Calu3 (cell line): ENCODE results near the gene SEPHS2. TPM values are rescaled to one million over a fixed set of nuclear protein-coding genes. Genes with fewer than 3 reads are reported as not detected.

Source experiments
- BruUV-seq: library from RNA; stranded (reverse); fragments of 400-500 nt; replicated peaks from 2 replicates; lab custom pipeline; 2021; lab: Mats Ljungman, UMichigan
- CTCF ChIA-PET: fragments of 300-600 bp; sonication (Branson Sonifier 250); formaldehyde crosslinking; loops from one replicate; lab custom pipeline; 2022; ENCODE audit warnings: antibody characterized with exemption; lab: Charles Lee
- DNase-seq: peaks from one replicate; pipeline ENCODE4 v3.0.0; 2022
- H3K27ac Mint-ChIP-seq: one replicate; pipeline ENCODE4 v1.8.0; 2022; ENCODE audit warnings: mixed read lengths; ENCODE audit not compliant: unreplicated experiment
- H3K27me3 Mint-ChIP-seq: one replicate; pipeline ENCODE4 v1.8.0; 2022; ENCODE audit warnings: mixed read lengths; ENCODE audit not compliant: unreplicated experiment
- H3K36me3 Mint-ChIP-seq: one replicate; pipeline ENCODE4 v1.8.0; 2022; ENCODE audit warnings: mild to moderate bottlenecking, moderate library complexity, mixed read lengths; ENCODE audit not compliant: insufficient read depth, unreplicated experiment
- H3K4me1 Mint-ChIP-seq: one replicate; pipeline ENCODE4 v1.8.0; 2022; ENCODE audit warnings: mild to moderate bottlenecking, low read depth, mixed read lengths; ENCODE audit not compliant: unreplicated experiment
- H3K4me3 Mint-ChIP-seq: one replicate; pipeline ENCODE4 v1.8.0; 2022; ENCODE audit warnings: mild to moderate bottlenecking, low read depth, moderate library complexity, mixed read lengths; ENCODE audit not compliant: unreplicated experiment
- H3K9me3 Mint-ChIP-seq: one replicate; pipeline ENCODE4 v1.8.0; 2022; ENCODE audit warnings: low read depth, mixed read lengths; ENCODE audit not compliant: unreplicated experiment
- intact Hi-C: fragments of 100-400 bp; cut with micrococcal nuclease; formaldehyde crosslinking; loops from one replicate; pipeline ENCODE4 v1.10.0; 2022; ENCODE audit not compliant: unreplicated experiment
- total RNA-seq: library from RNA; stranded (reverse); gene quantifications from 2 replicates; pipeline ENCODE4 v1.2.3, GENCODE V29; 2022
- TF ChIP-seq, protein P1 (sequence below): fragments of 200-600 bp; IDR thresholded peaks from one replicate; pipeline ENCODE4 v1.8.0; 2022; ENCODE audit warnings: antibody characterized with exemption; ENCODE audit not compliant: unreplicated experiment

Gene SEPHS2
- total RNA-seq, 1 experiment from 2014 or later, result 85.0 TPM

DNA sequence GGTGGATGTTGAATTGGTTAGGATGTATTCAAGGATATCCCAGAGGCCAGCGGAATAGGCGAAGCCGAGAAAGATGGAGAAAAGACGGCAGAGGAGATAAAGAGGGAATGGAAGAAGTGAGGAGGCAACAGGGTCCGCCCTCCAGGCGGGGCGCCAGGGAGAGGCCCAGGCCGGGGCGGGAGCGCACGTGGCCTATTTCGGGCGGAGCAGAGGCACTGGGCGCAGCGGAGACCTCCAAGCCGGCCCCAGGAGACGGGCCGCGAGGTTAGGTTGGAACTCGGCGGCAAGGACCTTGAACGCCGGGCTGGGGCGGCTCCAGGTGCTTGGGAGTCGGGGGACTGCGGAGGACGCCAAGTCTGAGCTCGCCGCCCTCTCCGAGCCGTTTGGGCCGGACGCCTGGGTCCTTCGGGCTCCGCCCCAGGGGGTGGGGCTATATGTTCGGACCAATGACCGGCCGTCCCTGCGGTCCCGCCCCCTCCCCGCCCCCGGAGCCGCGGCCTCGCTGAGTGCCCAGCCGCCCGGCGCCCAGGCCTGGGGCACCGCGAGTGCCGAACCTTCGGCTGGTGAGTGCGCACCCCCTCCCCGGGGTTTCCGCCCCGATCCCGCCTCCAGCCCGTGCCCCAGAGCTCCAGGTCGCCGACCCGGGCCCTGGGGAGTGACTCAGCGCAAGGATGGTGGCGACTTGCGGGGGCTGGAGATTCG lies 38.4 kb downstream of the SEPHS2 start, which contains the start of gene ZNF771:
TSS of gene ZNF771 (plus strand) at position 505 of the 702 bp plus-strand sequence. CDS start 448 bp downstream, outside the sequence.
- H3K4me1 Mint-ChIP-seq, result peaks cover 25% of the 10 kb centered on the region
- no peaks in the 10 kb centered on the region for H3K27me3 Mint-ChIP-seq
- H3K27ac Mint-ChIP-seq, result peak within 1 kb of the TSS; percentile 76
- H3K4me3 Mint-ChIP-seq, result peak within 1 kb of the TSS; percentile 72
- peak; percentile 97 for DNase-seq
- TF ChIP-seq, protein P1, sequence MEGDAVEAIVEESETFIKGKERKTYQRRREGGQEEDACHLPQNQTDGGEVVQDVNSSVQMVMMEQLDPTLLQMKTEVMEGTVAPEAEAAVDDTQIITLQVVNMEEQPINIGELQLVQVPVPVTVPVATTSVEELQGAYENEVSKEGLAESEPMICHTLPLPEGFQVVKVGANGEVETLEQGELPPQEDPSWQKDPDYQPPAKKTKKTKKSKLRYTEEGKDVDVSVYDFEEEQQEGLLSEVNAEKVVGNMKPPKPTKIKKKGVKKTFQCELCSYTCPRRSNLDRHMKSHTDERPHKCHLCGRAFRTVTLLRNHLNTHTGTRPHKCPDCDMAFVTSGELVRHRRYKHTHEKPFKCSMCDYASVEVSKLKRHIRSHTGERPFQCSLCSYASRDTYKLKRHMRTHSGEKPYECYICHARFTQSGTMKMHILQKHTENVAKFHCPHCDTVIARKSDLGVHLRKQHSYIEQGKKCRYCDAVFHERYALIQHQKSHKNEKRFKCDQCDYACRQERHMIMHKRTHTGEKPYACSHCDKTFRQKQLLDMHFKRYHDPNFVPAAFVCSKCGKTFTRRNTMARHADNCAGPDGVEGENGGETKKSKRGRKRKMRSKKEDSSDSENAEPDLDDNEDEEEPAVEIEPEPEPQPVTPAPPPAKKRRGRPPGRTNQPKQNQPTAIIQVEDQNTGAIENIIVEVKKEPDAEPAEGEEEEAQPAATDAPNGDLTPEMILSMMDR, result no peak
- H3K9me3 Mint-ChIP-seq, result no peaks in the 10 kb centered on the region
- peaks cover 49% of the 10 kb centered on the region for H3K36me3 Mint-ChIP-seq
- TSS peak; percentile 92 for BruUV-seq
- intact Hi-C loops, result no loop called here
- CTCF ChIA-PET, result interaction anchor here (0.5 to 1.7 kb wide), 8 partner anchors 11 to 518 kb away, joined by 3 to 13 read pairs (median 4); partner anchors contain the start of genes DCTPP1, TBC1D10B, TBX6 and ZNF48

DNA sequence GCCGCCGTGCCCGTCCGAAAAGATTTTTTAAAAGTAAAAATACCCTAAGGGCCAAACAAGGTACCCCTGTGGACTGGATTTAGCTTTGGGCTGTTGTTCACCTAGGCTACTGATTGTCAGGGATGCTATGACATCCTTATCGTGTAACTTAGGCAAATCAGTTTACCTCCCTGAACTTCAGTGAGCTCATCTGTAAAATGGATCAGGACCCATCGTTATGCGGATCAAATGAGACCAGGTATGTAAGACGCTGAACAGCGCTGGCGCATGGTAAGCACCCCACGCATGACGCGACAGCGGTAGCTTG lies 38.9 kb downstream of the SEPHS2 start:
- TF ChIP-seq, protein P1, result no peak
- intact Hi-C loops, result no loop called here
- Mint-ChIP-seq H3K27me3 (no peaks in the 10 kb centered on the region), H3K36me3 (peaks cover 46% of the 10 kb centered on the region), H3K4me1 (peaks cover 23% of the 10 kb centered on the region), H3K4me3 (peak overlapping the region; percentile 72), H3K9me3 (no peaks in the 10 kb centered on the region), H3K27ac (peak overlapping the region; percentile 76)
- no TSS peak for BruUV-seq
- CTCF ChIA-PET, result interaction anchor here (0.6 to 1.7 kb wide), 7 partner anchors 11 to 517 kb away, joined by 3 to 13 read pairs (median 4); partner anchors contain the start of genes DCTPP1, TBC1D10B, TBX6 and ZNF48
- no peak for DNase-seq

DNA sequence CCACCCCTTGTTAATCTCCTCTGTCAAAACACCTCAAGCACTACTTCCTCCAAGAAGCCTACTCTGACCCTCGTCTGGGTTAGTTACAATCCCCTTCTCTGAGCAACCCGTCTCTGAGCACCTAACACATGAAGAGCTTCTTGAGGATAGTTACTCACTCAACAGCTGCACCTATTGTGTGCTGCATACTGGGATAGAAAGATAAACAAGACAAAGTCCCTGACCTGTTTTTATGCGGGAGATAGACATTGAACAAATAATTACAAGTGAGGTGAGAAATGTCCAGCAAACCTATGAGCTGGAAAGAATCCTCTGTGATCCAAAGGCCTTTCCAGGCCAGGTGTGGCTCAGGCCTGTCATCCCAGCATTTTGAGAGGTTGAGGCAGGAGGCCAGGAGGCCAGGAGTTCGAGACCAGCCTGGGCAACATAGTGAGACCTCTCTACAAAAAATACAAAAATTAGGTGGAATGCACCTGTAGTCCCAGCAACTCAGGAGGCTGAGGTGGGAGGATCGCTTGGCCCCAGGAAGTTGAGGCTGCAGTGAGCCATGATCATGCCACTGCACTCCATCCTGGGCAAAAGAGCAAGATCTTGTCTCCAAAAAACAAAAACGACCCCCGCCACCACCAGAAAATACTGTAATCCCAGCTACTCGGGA lies 43.8 kb downstream of the SEPHS2 start:
- no peaks in the 10 kb centered on the region for H3K27me3 Mint-ChIP-seq
- CTCF ChIA-PET, result no interaction called here
- no peak for DNase-seq
- peak overlapping the region; percentile 91 for H3K27ac Mint-ChIP-seq
- intact Hi-C loops, result no loop called here
- TF ChIP-seq, protein P1, result no peak
- no TSS peak for BruUV-seq
- H3K4me1 Mint-ChIP-seq, result peaks cover 14% of the 10 kb centered on the region
- H3K4me3 Mint-ChIP-seq, result peak overlapping the region; percentile 77
- peaks cover 38% of the 10 kb centered on the region for H3K36me3 Mint-ChIP-seq
- no peaks in the 10 kb centered on the region for H3K9me3 Mint-ChIP-seq

DNA sequence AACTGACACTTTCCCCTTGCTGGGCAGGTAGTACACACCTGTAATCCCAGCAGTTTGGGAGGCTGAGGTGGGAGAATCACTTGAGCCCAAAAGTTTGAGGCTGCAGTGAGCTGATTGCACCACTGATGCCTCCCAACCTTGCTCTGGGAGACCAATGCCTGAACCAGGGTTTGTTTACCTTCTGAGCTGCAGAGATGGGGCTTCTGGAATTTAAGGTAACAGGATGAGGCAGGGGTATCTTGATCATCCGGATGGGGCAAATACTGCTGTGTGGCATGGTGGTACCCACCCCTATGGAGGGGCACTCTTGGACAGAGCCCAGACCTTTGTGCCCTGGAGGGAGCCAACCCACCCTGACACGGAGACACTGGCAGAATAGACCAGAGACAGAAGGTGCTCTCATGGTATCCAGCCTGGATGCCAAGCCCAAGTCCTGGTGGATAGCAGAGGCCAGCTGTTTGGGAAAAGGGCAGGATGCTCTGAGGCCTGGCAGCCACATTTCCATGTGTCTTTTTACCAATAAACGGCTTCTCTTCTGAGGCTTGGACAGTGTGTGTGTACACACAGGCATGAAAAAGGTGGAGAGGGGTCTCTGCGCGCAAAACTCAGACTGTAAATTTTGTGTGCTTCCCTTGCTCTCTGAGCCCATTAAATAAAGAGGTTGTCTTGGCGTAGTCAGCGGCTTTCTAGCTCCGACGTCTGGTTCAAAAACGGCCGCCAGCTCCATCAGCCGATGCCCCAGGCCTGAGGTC lies 46.1 kb downstream of the SEPHS2 start:
- intact Hi-C loops, result no loop called here
- peak overlapping the region; percentile 77 for H3K4me3 Mint-ChIP-seq
- TF ChIP-seq, protein P1, result no peak
- H3K27me3 Mint-ChIP-seq, result no peaks in the 10 kb centered on the region
- CTCF ChIA-PET, result interaction anchor here (0.9 to 1.1 kb wide), 2 partner anchors 12 to 173 kb away, joined by 3 to 4 read pairs; no protein-coding TSS in a partner anchor
- H3K9me3 Mint-ChIP-seq, result no peaks in the 10 kb centered on the region
- H3K36me3 Mint-ChIP-seq, result peaks cover 57% of the 10 kb centered on the region
- H3K27ac Mint-ChIP-seq, result peak overlapping the region; percentile 91
- H3K4me1 Mint-ChIP-seq, result peaks cover 29% of the 10 kb centered on the region
- DNase-seq, result no peak
- BruUV-seq, result no TSS peak
